Upper lobe of right lung (tissue), 1 donor: ENCODE measurements around the gene MATCAP1. TPM values are rescaled to one million over a fixed set of nuclear protein-coding genes. Genes with fewer than 3 reads are reported as not detected.

Experiments
- ATAC-seq: fragments of 200-7000 bp; cut with Tn5 transposase; one replicate; pipeline ENCODE4 v1.9.1; 2020; ENCODE audit warnings: mild to moderate bottlenecking, moderate library complexity
- DNase-seq: peaks from one replicate; pipeline ENCODE4 v3.0.0-alpha.2; 2020
- H3K27ac ChIP-seq: fragments of 200-600 bp; one replicate; pipeline ENCODE4 v1.8.0; 2022
- H3K27me3 ChIP-seq: fragments of 200-600 bp; one replicate; pipeline ENCODE4 v1.8.0; 2022; ENCODE audit warnings: mild to moderate bottlenecking
- H3K36me3 ChIP-seq: fragments of 200-600 bp; one replicate; pipeline ENCODE4 v1.8.0; 2022
- H3K4me1 ChIP-seq: fragments of 200-600 bp; one replicate; pipeline ENCODE4 v1.8.0; 2022
- H3K4me3 ChIP-seq: fragments of 200-600 bp; one replicate; pipeline ENCODE4 v1.8.0; 2022; ENCODE audit warnings: mild to moderate bottlenecking
- H3K9me3 ChIP-seq: fragments of 200-600 bp; one replicate; pipeline ENCODE4 v1.8.0; 2022
- intact Hi-C: fragments of 100-400 bp; cut with DNase I; formaldehyde crosslinking; loops from one replicate; pipeline ENCODE4 v1.11.0; 2022
- total RNA-seq: library from RNA; stranded (reverse); fragmentation: NEBNext Ultra II Directional; extraction: Animal tissue kit (Norgen Biotek cat#: 25700); gene quantifications from one replicate; pipeline ENCODE4 v1.2.1, GENCODE V29; 2021
- TF ChIP-seq, protein P1 (sequence below): fragments of 200-600 bp; IDR thresholded peaks from one replicate; pipeline ENCODE4 v1.8.0; 2022; ENCODE audit warnings: antibody characterized with exemption
- donor health status: DM: no; HTN: yes; CAD: no; lungs with severe emphysema.

MATCAP1 gene
- total RNA-seq, 1 donor from 2014 or later = 28.4 TPM

DNA sequence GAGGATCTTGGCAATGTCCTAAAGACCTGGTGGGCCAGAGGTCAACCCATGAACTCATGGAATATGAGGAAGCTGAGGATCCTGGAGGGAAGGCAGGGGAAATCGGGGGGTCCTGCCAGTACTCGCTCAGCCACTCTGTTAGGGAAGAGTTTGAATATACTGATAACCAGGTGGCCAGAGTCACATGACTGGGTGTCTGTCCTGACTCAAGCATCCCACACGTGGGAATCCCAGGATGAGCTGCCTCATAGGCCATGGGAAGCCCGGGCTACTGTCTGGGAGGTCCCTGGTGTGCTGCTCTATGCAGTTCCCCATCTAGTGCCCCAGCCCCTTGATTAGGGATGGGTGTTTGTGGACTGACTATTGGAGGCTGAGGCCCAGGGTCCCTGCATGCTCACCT is 4.6 kb upstream of the MATCAP1 start:
- intact Hi-C loops = no loop called here

DNA sequence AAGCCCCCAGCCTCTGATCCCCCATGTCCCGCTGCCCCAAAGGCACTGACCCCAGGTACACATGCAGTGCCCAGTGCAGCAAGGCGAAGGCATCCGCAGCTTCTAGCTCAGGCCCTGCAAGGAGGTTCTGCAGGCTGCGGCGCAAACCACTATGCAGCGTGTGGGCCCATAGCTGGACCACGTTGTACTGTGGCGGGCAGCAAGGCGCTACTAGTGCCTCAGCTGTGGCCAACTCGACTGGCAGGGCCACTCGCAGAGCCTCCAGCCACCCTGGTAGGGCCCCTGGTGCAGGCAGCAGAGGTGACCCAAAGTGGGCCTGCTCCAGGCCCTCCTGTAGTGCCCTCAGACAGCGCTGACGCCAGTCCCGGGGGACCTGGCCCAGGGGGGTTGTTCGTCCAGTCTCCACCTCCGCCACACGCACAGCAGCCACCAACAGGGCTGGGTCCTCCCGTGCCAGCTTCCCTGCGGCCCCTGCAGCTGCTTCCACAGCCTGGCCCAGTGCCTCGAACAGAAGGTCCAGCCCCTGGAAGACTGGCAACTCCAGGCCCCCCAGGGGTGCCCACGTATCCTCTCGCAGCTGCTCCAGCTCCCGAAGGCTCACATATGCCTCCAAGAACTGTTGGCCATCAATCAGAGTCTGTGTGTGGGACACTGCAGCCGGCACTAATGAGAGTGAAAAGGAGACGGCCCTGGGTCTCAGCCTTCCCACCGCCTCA is 3.6 kb upstream of the MATCAP1 start:
- no peak for ATAC-seq
- intact Hi-C loops = no loop called here

More for the DNA sequence above, 4.6 kb upstream of the MATCAP1 start:
- Histone ChIP-seq H3K27me3 (no peaks in the 10 kb centered on the region), H3K9me3 (no peaks in the 10 kb centered on the region), H3K4me1 (peaks cover 35% of the 10 kb centered on the region), H3K27ac (no peak overlapping the region), H3K4me3 (no peak overlapping the region), H3K36me3 (peaks cover 2% of the 10 kb centered on the region)
- ATAC-seq (no peak), DNase-seq (no peak)
- TF ChIP-seq, protein P1, sequence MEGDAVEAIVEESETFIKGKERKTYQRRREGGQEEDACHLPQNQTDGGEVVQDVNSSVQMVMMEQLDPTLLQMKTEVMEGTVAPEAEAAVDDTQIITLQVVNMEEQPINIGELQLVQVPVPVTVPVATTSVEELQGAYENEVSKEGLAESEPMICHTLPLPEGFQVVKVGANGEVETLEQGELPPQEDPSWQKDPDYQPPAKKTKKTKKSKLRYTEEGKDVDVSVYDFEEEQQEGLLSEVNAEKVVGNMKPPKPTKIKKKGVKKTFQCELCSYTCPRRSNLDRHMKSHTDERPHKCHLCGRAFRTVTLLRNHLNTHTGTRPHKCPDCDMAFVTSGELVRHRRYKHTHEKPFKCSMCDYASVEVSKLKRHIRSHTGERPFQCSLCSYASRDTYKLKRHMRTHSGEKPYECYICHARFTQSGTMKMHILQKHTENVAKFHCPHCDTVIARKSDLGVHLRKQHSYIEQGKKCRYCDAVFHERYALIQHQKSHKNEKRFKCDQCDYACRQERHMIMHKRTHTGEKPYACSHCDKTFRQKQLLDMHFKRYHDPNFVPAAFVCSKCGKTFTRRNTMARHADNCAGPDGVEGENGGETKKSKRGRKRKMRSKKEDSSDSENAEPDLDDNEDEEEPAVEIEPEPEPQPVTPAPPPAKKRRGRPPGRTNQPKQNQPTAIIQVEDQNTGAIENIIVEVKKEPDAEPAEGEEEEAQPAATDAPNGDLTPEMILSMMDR = no peak

DNA sequence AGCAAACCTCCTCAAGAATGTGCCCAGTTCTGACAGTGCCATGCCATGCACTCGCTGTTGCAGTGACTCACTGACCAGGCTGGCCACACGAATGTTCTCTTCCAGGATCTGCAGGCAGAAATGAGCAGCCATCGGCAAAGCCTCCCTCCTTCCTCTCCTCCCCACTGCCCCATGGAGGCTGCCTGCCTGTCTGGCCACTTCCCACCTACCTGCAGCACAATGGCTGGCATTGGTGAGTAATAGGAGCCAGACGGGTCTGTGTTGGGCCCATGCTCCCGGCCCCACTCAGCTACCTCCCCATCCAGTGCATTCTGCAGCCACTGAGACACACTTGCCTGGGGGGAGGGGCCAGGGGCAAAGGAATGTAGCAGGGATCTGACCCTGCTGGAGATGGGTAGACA is 2.8 kb upstream of the MATCAP1 start:
- Histone ChIP-seq H3K4me1 (peaks cover 27% of the 10 kb centered on the region), H3K27ac (no peak overlapping the region), H3K36me3 (no peaks in the 10 kb centered on the region), H3K9me3 (no peaks in the 10 kb centered on the region), H3K4me3 (no peak overlapping the region), H3K27me3 (no peaks in the 10 kb centered on the region)
- DNase-seq = no peak
- intact Hi-C loops = no loop called here
- ATAC-seq = no peak
- TF ChIP-seq, protein P1 = no peak

More for the DNA sequence above, 3.6 kb upstream of the MATCAP1 start:
- Histone ChIP-seq H3K9me3 (no peaks in the 10 kb centered on the region), H3K27me3 (no peaks in the 10 kb centered on the region), H3K27ac (no peak overlapping the region), H3K4me1 (peaks cover 30% of the 10 kb centered on the region), H3K4me3 (no peak overlapping the region), H3K36me3 (no peaks in the 10 kb centered on the region)
- TF ChIP-seq, protein P1 = no peak
- DNase-seq = no peak

DNA sequence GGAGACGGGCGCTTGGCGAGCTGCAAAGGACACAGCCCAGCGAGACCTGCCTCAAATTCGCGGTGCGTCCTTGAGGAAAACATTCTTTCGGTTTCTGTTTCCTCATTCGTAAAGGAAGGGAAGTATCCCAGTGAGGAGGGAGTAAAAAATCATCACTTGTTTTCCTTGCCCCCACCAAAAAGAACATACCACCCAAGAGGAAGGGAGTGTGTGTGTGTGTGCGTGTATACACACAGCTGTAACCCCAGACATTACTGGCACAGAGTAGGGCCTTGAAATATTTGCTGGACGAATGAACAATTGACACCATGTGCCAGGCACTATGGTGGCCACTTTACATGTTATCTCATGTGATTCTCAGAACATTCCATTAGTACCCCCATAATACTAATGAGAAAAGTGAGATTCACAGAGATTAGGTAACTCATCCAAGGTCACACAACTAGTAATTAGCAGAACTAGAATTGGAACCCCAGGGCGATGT is 1.9 kb upstream of the MATCAP1 start:
- H3K36me3 ChIP-seq = no peaks in the 10 kb centered on the region
- TF ChIP-seq, protein P1 = no peak
- no peaks in the 10 kb centered on the region for H3K27me3 ChIP-seq
- H3K4me3 ChIP-seq = peak overlapping the region; percentile 79
- DNase-seq = no peak
- no peaks in the 10 kb centered on the region for H3K9me3 ChIP-seq
- no peak for ATAC-seq
- H3K4me1 ChIP-seq = peaks cover 22% of the 10 kb centered on the region
- intact Hi-C loops = no loop called here
- no peak overlapping the region for H3K27ac ChIP-seq

DNA sequence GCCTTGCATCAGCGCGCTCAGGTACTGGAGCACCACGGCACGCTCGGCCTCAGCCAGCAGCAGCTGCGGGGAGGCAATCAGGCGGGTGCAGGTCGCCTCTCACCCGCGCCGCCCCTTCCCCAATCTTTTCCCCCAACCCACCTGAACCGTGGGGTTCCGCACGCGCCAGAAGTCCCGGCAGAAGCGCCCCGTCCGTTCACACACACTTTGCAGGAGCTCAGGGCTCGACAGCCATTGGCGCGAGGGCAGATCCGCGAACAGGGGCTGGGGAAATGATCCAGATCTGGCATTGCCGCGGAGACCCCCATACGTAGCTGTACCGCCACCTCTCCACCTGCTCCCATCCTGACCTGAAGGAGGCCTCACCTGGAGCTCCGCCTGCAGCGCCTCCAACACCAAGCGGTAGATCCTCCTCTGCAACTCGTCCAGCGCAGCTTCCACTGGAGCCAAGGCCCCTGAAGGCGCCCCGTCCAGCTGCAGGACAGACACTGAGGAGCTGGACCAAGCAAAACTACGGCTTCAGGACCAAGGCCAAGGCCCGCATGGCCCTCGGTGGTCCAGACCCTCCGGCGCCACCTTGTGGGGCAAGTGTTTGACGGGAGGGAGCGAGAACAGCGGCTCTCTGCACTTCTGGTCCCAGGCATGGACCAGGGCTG is 1.4 kb upstream of the MATCAP1 start:
- H3K4me1 ChIP-seq = peaks cover 22% of the 10 kb centered on the region
- DNase-seq (peak; percentile 96), ATAC-seq (peak; percentile 74)
- H3K9me3 ChIP-seq = no peaks in the 10 kb centered on the region
- peak overlapping the region; percentile 79 for H3K4me3 ChIP-seq
- no peaks in the 10 kb centered on the region for H3K27me3 ChIP-seq
- H3K36me3 ChIP-seq = no peaks in the 10 kb centered on the region
- TF ChIP-seq, protein P1 = peak; percentile 85
- no peak overlapping the region for H3K27ac ChIP-seq
- intact Hi-C loops = no loop called here
